Rectal smooth muscle tissue (tissue), 1 donor: ENCODE data around the gene C15orf61.

ENCODE experiments used
- H3K27ac ChIP-seq: one replicate; pipeline ENCODE4 v1.7.0; 2013; ENCODE audit warnings: low read depth, low read length, inconsistent platforms
- H3K27me3 ChIP-seq: one replicate; pipeline ENCODE4 v1.7.0; 2013; ENCODE audit warnings: low read length; ENCODE audit not compliant: control insufficient read depth, insufficient read depth
- H3K36me3 ChIP-seq: one replicate; pipeline ENCODE4 v1.7.0; 2013; ENCODE audit warnings: low read length; ENCODE audit not compliant: control insufficient read depth, insufficient read depth
- H3K4me1 ChIP-seq: one replicate; pipeline ENCODE4 v1.7.0; 2013; ENCODE audit warnings: low read length; ENCODE audit not compliant: control insufficient read depth, insufficient read depth
- H3K4me3 ChIP-seq: one replicate; pipeline ENCODE4 v1.7.0; 2013; ENCODE audit warnings: low read length
- H3K9ac ChIP-seq: one replicate; pipeline ENCODE4 v1.7.0; 2013; ENCODE audit warnings: low read length

Gene C15orf61

GRCh38 chr15:67560320-67560719, 39.4 kb downstream of the C15orf61 start:
- Histone ChIP-seq H3K4me3 (no peak overlapping the region), H3K36me3 (no peaks in the 10 kb centered on the region), H3K27ac (no peak overlapping the region), H3K27me3 (no peaks in the 10 kb centered on the region), H3K4me1 (no peaks in the 10 kb centered on the region), H3K9ac (no peak overlapping the region)

- Histone ChIP-seq H3K27ac (no peak overlapping the region), H3K4me1 (no peaks in the 10 kb centered on the region), H3K36me3 (no peaks in the 10 kb centered on the region), H3K4me3 (no peak overlapping the region), H3K27me3 (no peaks in the 10 kb centered on the region), H3K9ac (no peak overlapping the region)
Measured at GRCh38 chr15:67563092-67563491, 42.2 kb downstream of the C15orf61 start.

GRCh38 chr15:67564021-67564967, 43.4 kb downstream of the C15orf61 start:
- no peak overlapping the region for H3K27ac ChIP-seq
- no peak overlapping the region for H3K9ac ChIP-seq
- H3K36me3 ChIP-seq, result no peaks in the 10 kb centered on the region
- H3K27me3 ChIP-seq, result no peaks in the 10 kb centered on the region
- no peak overlapping the region for H3K4me3 ChIP-seq
- H3K4me1 ChIP-seq, result no peaks in the 10 kb centered on the region

GRCh38 chr15:67564968-67565345, 44.0 kb downstream of the C15orf61 start:
- H3K36me3 ChIP-seq, result no peaks in the 10 kb centered on the region
- H3K4me1 ChIP-seq, result peaks cover 2% of the 10 kb centered on the region
- no peak overlapping the region for H3K4me3 ChIP-seq
- H3K27ac ChIP-seq, result no peak overlapping the region
- H3K27me3 ChIP-seq, result no peaks in the 10 kb centered on the region
- H3K9ac ChIP-seq, result no peak overlapping the region

GRCh38 chr15:67569668-67570067, 48.7 kb downstream of the C15orf61 start:
- Histone ChIP-seq H3K27me3 (no peaks in the 10 kb centered on the region), H3K9ac (no peak overlapping the region), H3K4me3 (no peak overlapping the region), H3K4me1 (peaks cover 2% of the 10 kb centered on the region), H3K27ac (no peak overlapping the region), H3K36me3 (no peaks in the 10 kb centered on the region)

GRCh38 chr15:67570875-67571647, 50.1 kb downstream of the C15orf61 start:
- Histone ChIP-seq H3K4me1 (peaks cover 2% of the 10 kb centered on the region), H3K36me3 (no peaks in the 10 kb centered on the region), H3K9ac (no peak overlapping the region), H3K27ac (no peak overlapping the region), H3K4me3 (no peak overlapping the region), H3K27me3 (no peaks in the 10 kb centered on the region)

- no peaks in the 10 kb centered on the region for H3K27me3 ChIP-seq
- H3K27ac ChIP-seq, result no peak overlapping the region
- H3K4me1 ChIP-seq, result peaks cover 2% of the 10 kb centered on the region
- no peaks in the 10 kb centered on the region for H3K36me3 ChIP-seq
- H3K4me3 ChIP-seq, result no peak overlapping the region
- H3K9ac ChIP-seq, result no peak overlapping the region
Measured at GRCh38 chr15:67571648-67572415, 50.9 kb downstream of the C15orf61 start.

GRCh38 chr15:67573194-67573593, 52.3 kb downstream of the C15orf61 start:
- Histone ChIP-seq H3K27me3 (no peaks in the 10 kb centered on the region), H3K4me3 (no peak overlapping the region), H3K27ac (no peak overlapping the region), H3K9ac (no peak overlapping the region), H3K36me3 (no peaks in the 10 kb centered on the region), H3K4me1 (peaks cover 2% of the 10 kb centered on the region)

- Histone ChIP-seq H3K27ac (no peak overlapping the region), H3K4me1 (no peaks in the 10 kb centered on the region), H3K27me3 (no peaks in the 10 kb centered on the region), H3K36me3 (no peaks in the 10 kb centered on the region), H3K9ac (no peak overlapping the region), H3K4me3 (no peak overlapping the region)
Measured at GRCh38 chr15:67575039-67575502, 54.1 kb downstream of the C15orf61 start.

GRCh38 chr15:67578020-67578600, 57.2 kb downstream of the C15orf61 start:
- no peaks in the 10 kb centered on the region for H3K27me3 ChIP-seq
- no peaks in the 10 kb centered on the region for H3K4me1 ChIP-seq
- no peak overlapping the region for H3K27ac ChIP-seq
- no peak overlapping the region for H3K4me3 ChIP-seq
- H3K9ac ChIP-seq, result no peak overlapping the region
- H3K36me3 ChIP-seq, result no peaks in the 10 kb centered on the region

GRCh38 chr15:67579164-67579563, 58.2 kb downstream of the C15orf61 start:
- no peaks in the 10 kb centered on the region for H3K36me3 ChIP-seq

More at GRCh38 chr15:67579164-67579563, 58.2 kb downstream of the C15orf61 start:
- no peak overlapping the region for H3K27ac ChIP-seq
- H3K4me3 ChIP-seq, result no peak overlapping the region
- no peaks in the 10 kb centered on the region for H3K4me1 ChIP-seq
- H3K9ac ChIP-seq, result no peak overlapping the region
- H3K27me3 ChIP-seq, result no peaks in the 10 kb centered on the region
